Measurements from ENCODE around the gene PPFIA1.
"Not testable (repeated sequence)": the region's sequence is repeated elsewhere in the genome, so short reads cannot be mapped to it uniquely, and the experiment has no call there.

Gene PPFIA1

GRCh38 chr11:70250876-70251658 lies 19.4 kb upstream of the PPFIA1 start:
- in situ Hi-C loops (cut with MboI; ENCODE audit: low sequenced_read_pairs) = no loop called here

GRCh38 chr11:70251659-70252321 lies 18.7 kb upstream of the PPFIA1 start:
- in situ Hi-C loops (cut with MboI; ENCODE audit: low sequenced_read_pairs) = no loop called here

- in situ Hi-C loops (cut with MboI; ENCODE audit: low sequenced_read_pairs) = no loop called here
Observed at GRCh38 chr11:70252844-70253243, 17.6 kb upstream of the PPFIA1 start.

GRCh38 chr11:70255477-70256116 lies 14.9 kb upstream of the PPFIA1 start:
- in situ Hi-C loops (cut with MboI; ENCODE audit: low sequenced_read_pairs) = no loop called here

- in situ Hi-C loops (cut with MboI; ENCODE audit: low sequenced_read_pairs) = not testable (repeated sequence)
Observed at GRCh38 chr11:70259077-70259476, 11.4 kb upstream of the PPFIA1 start.

- in situ Hi-C loops (cut with MboI; ENCODE audit: low sequenced_read_pairs) = no loop called here
Observed at GRCh38 chr11:70262951-70263350, 7.5 kb upstream of the PPFIA1 start.

GRCh38 chr11:70263363-70263762 lies 7.1 kb upstream of the PPFIA1 start:
- in situ Hi-C loops (cut with MboI; ENCODE audit: low sequenced_read_pairs) = no loop called here

- in situ Hi-C loops (cut with MboI; ENCODE audit: low sequenced_read_pairs) = no loop called here
Observed at GRCh38 chr11:70265341-70265740, 5.1 kb upstream of the PPFIA1 start.

- in situ Hi-C loops (cut with MboI; ENCODE audit: low sequenced_read_pairs) = no loop called here
Observed at GRCh38 chr11:70267405-70267950, 3.0 kb upstream of the PPFIA1 start.

GRCh38 chr11:70268526-70268925 lies 2.0 kb upstream of the PPFIA1 start:
- in situ Hi-C loops (cut with MboI; ENCODE audit: low sequenced_read_pairs) = no loop called here

- in situ Hi-C loops (cut with MboI; ENCODE audit: low sequenced_read_pairs) = no loop called here
Observed at GRCh38 chr11:70270877-70271648, 573 bp downstream of the PPFIA1 start.

- in situ Hi-C loops (cut with MboI; ENCODE audit: low sequenced_read_pairs) = no loop called here
Observed at GRCh38 chr11:70271649-70271953, 1.1 kb downstream of the PPFIA1 start.

- in situ Hi-C loops (cut with MboI; ENCODE audit: low sequenced_read_pairs) = no loop called here
Observed at GRCh38 chr11:70272009-70272408, 1.5 kb downstream of the PPFIA1 start.

GRCh38 chr11:70278994-70279393 lies 8.5 kb downstream of the PPFIA1 start:
- in situ Hi-C loops (cut with MboI; ENCODE audit: low sequenced_read_pairs) = no loop called here

- in situ Hi-C loops (cut with MboI; ENCODE audit: low sequenced_read_pairs) = no loop called here
Observed at GRCh38 chr11:70281156-70281609, 10.7 kb downstream of the PPFIA1 start.

GRCh38 chr11:70282012-70282411 lies 11.5 kb downstream of the PPFIA1 start:
- in situ Hi-C loops (cut with MboI; ENCODE audit: low sequenced_read_pairs) = no loop called here

- in situ Hi-C loops (cut with MboI; ENCODE audit: low sequenced_read_pairs) = no loop called here
Observed at GRCh38 chr11:70288721-70289120, 18.2 kb downstream of the PPFIA1 start.

GRCh38 chr11:70289582-70289981 lies 19.1 kb downstream of the PPFIA1 start:
- in situ Hi-C loops (cut with MboI; ENCODE audit: low sequenced_read_pairs) = no loop called here

- in situ Hi-C loops (cut with MboI; ENCODE audit: low sequenced_read_pairs) = no loop called here
Observed at GRCh38 chr11:70290361-70291065, 20.0 kb downstream of the PPFIA1 start.

GRCh38 chr11:70292166-70292565 lies 21.7 kb downstream of the PPFIA1 start:
- in situ Hi-C loops (cut with MboI; ENCODE audit: low sequenced_read_pairs) = no loop called here

All from hTERT RPE-1 (cell line).